ENCODE results near the gene URB2. TPM values are rescaled to one million over a fixed set of nuclear protein-coding genes. Genes with fewer than 3 reads are reported as not detected.

URB2 gene
- total and polyA plus RNA-seq, 2 donors (not counting 1 experiment from before 2014, with no cell fraction given): 5.4 to 9.6 TPM

DNA sequence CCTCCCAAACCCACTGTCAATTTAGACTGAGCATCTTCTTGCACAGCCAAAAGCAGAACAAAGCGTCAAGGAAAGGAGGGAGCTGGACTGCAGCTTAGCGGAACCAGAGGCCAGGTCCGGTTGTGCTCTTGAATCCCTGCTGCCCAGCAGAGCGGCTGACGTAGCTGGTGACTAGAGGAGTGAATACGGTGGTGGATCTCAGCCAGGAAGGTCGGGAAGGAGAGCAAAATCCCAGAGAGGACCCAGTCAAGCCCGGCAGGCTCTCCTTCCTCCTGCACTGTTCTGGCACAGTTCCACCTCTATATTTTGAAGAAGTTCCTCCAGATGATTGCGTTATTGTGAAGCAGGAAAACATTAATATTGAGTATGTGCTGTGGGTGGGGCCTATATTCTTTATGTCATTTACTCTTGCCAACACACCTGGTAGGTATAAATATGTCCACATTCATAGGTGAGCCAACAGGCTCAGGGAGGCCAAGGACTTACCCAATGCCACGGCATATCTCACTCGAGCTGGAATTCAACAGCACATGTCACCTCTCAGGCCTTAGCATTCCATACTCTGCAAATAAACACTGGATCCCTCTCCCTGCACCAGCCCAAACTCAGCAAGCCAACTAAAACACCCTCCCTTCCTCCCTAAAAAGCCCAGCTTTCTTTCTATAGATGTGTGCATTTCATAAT, 43.9 kb upstream of the URB2 start:
- no peaks in the 10 kb centered on the region for H4K20me1 ChIP-seq (ENCODE audit: control insufficient read depth, insufficient read depth, low read length, poor library complexity, severe bottlenecking)
- DNase-seq: no peak
- no peak overlapping the region for H2AFZ ChIP-seq (ENCODE audit: insufficient read depth, low read depth, low read length, poor library complexity, severe bottlenecking)
- no peak for ATAC-seq (ENCODE audit: low read depth)
- H3K36me3 ChIP-seq (replicated peaks in 1 of 2; ENCODE audit: control extremely low read depth in 1 of 2, control insufficient read depth in 1 of 2, extremely low read depth in 1 of 2, insufficient read depth in 2 of 2, low read length in 1 of 2): no peaks in the 10 kb centered on the region
- peaks cover 10 to 11% of the 10 kb centered on the region in 2 donors for H3K4me1 ChIP-seq (ENCODE audit: control insufficient read depth in 2 of 2, insufficient read depth in 2 of 2, low read length in 2 of 2)
- no peak overlapping the region for H3K4me2 ChIP-seq (replicated peaks; ENCODE audit: low read depth, low read length, poor library complexity, severe bottlenecking)
- H3K4me3 Mint-ChIP-seq: no peak overlapping the region
- H3K27ac Mint-ChIP-seq: no peak overlapping the region
- H3K27ac ChIP-seq (ENCODE audit: low read length in 2 of 2): no peak overlapping the region
- H3K4me1 Mint-ChIP-seq: peaks cover 12% of the 10 kb centered on the region
- no peaks in the 10 kb centered on the region for H3K27me3 ChIP-seq (replicated peaks in 1 of 4; ENCODE audit: control extremely low read depth in 1 of 4, control insufficient read depth in 3 of 4, insufficient read depth in 4 of 4, low read length in 3 of 4)
- intact Hi-C loops (cut with micrococcal nuclease): no loop called here
- no peak for TF ChIP-seq EZH2 (IDR thresholded peaks at IDR 0.05; ENCODE audit: borderline replicate concordance, insufficient read depth, low read depth, low read length, poor library complexity, severe bottlenecking)
- TF ChIP-seq, protein P1, sequence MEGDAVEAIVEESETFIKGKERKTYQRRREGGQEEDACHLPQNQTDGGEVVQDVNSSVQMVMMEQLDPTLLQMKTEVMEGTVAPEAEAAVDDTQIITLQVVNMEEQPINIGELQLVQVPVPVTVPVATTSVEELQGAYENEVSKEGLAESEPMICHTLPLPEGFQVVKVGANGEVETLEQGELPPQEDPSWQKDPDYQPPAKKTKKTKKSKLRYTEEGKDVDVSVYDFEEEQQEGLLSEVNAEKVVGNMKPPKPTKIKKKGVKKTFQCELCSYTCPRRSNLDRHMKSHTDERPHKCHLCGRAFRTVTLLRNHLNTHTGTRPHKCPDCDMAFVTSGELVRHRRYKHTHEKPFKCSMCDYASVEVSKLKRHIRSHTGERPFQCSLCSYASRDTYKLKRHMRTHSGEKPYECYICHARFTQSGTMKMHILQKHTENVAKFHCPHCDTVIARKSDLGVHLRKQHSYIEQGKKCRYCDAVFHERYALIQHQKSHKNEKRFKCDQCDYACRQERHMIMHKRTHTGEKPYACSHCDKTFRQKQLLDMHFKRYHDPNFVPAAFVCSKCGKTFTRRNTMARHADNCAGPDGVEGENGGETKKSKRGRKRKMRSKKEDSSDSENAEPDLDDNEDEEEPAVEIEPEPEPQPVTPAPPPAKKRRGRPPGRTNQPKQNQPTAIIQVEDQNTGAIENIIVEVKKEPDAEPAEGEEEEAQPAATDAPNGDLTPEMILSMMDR (IDR thresholded peaks at IDR 0.05): no peak
- ChIA-PET CTCF (no interaction called here), POLR2A (no interaction called here)
- 98% methylated on average over 8 of the region's 11 CpGs for WGBS (ENCODE audit: insufficient coverage)
- H3K9me3 ChIP-seq (ENCODE audit: control extremely low read depth in 1 of 3, control insufficient read depth in 2 of 3, insufficient read depth in 1 of 3, low read length in 2 of 3): no peaks in the 10 kb centered on the region
- no peaks in the 10 kb centered on the region for H3K27me3 Mint-ChIP-seq
- H3K9me3 Mint-ChIP-seq (ENCODE audit: insufficient read depth): no peaks in the 10 kb centered on the region
- no peaks in the 10 kb centered on the region for H3K79me2 ChIP-seq (ENCODE audit: control insufficient read depth, insufficient read depth, low read length)
- no peak overlapping the region for H3K9ac ChIP-seq (ENCODE audit: low read length)
- no peak overlapping the region for H3K4me3 ChIP-seq (ENCODE audit: control extremely low read depth in 1 of 5, extremely low read depth in 1 of 5, insufficient read depth in 1 of 5, low read depth in 2 of 5, low read length in 4 of 5)

DNA sequence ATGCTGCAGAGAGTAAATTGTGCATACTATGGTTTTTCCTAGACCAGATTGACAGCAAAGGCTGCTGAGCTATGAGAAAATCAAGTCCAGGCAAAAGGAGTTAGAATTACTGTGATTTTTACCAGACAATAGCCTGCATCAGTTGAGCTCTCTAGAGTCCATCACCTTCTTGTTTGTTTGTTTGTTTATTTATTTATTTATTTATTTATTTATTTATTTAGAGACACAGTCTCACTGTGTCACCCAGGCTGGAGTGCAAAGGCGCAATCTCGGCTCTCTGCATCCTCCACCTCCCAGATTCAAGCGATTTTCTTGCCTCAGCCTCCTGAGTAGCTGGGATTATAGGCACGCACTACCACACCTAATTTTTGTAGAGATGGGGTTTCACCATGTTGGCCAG, 43.3 kb upstream of the URB2 start:
- no CpG with 5 or more reads among the region's 4 CpGs for WGBS (ENCODE audit: insufficient coverage)
- Histone ChIP-seq H3K27ac (ENCODE audit: low read length in 2 of 2) (no peak overlapping the region), H3K4me2 (replicated peaks; ENCODE audit: low read depth, low read length, poor library complexity, severe bottlenecking) (no peak overlapping the region), H4K20me1 (ENCODE audit: control insufficient read depth, insufficient read depth, low read length, poor library complexity, severe bottlenecking) (no peaks in the 10 kb centered on the region), H3K27me3 (replicated peaks in 1 of 4; ENCODE audit: control extremely low read depth in 1 of 4, control insufficient read depth in 3 of 4, insufficient read depth in 4 of 4, low read length in 3 of 4) (no peaks in the 10 kb centered on the region), H3K36me3 (replicated peaks in 1 of 2; ENCODE audit: control extremely low read depth in 1 of 2, control insufficient read depth in 1 of 2, extremely low read depth in 1 of 2, insufficient read depth in 2 of 2, low read length in 1 of 2) (no peaks in the 10 kb centered on the region), H3K9ac (ENCODE audit: low read length) (no peak overlapping the region), H3K4me1 (ENCODE audit: control insufficient read depth in 2 of 2, insufficient read depth in 2 of 2, low read length in 2 of 2) (peaks cover 10 to 11% of the 10 kb centered on the region in 2 donors), H3K79me2 (ENCODE audit: control insufficient read depth, insufficient read depth, low read length) (no peaks in the 10 kb centered on the region), H2AFZ (ENCODE audit: insufficient read depth, low read depth, low read length, poor library complexity, severe bottlenecking) (no peak overlapping the region), H3K4me3 (ENCODE audit: control extremely low read depth in 1 of 5, extremely low read depth in 1 of 5, insufficient read depth in 1 of 5, low read depth in 2 of 5, low read length in 4 of 5) (no peak overlapping the region), H3K9me3 (ENCODE audit: control extremely low read depth in 1 of 3, control insufficient read depth in 2 of 3, insufficient read depth in 1 of 3, low read length in 2 of 3) (no peaks in the 10 kb centered on the region)
- TF ChIP-seq, protein P1 (IDR thresholded peaks at IDR 0.05): no peak
- TF ChIP-seq EZH2 (IDR thresholded peaks at IDR 0.05; ENCODE audit: borderline replicate concordance, insufficient read depth, low read depth, low read length, poor library complexity, severe bottlenecking): no peak
- no peaks in the 10 kb centered on the region for H3K27me3 Mint-ChIP-seq
- DNase-seq (no peak), ATAC-seq (ENCODE audit: low read depth) (no peak)
- H3K4me1 Mint-ChIP-seq: peaks cover 12% of the 10 kb centered on the region
- no peak overlapping the region for H3K27ac Mint-ChIP-seq
- ChIA-PET POLR2A (no interaction called here), CTCF (no interaction called here)
- H3K9me3 Mint-ChIP-seq (ENCODE audit: insufficient read depth): no peaks in the 10 kb centered on the region
- no peak overlapping the region for H3K4me3 Mint-ChIP-seq
- intact Hi-C loops (cut with micrococcal nuclease): no loop called here
